Endothelial cell of umbilical vein (primary cell): ENCODE measurements around the gene GRM7. TPM values are rescaled to one million over a fixed set of nuclear protein-coding genes. Genes with fewer than 3 reads are reported as not detected.

Source experiments
- BruUV-seq: library from RNA; stranded (reverse); fragments of 400-500 nt; replicated peaks from 2 replicates; lab custom pipeline; 2021; lab: Mats Ljungman, UMichigan
- CTCF ChIA-PET: fragments of 300-600, 350-600 bp; sonication (Branson Sonifier 250); formaldehyde crosslinking; loops from one replicate; lab custom pipeline; 2021; ENCODE audit warnings: antibody characterized with exemption, inconsistent platforms; lab: Charles Lee
- POLR2A ChIA-PET: fragments of 300-600, 350-600 bp; sonication (Branson Sonifier 250); formaldehyde crosslinking; loops from one replicate; lab custom pipeline; 2021; ENCODE audit warnings: antibody characterized with exemption, inconsistent platforms; lab: Charles Lee
- DNase-seq: peaks from one replicate; pipeline ENCODE4 v3.0.0-alpha.2; 2011; ENCODE audit warnings: low read depth, low spot score
- FAIRE-seq: peaks from 2 replicates; lab custom pipeline; 2011; peaks lifted over from hg19 to GRCh38; lab: Jason Lieb, UNC
- H2AFZ ChIP-seq: 2 replicates; pipeline ENCODE4 v1.6.0; 2012; ENCODE audit warnings: low read depth, low read length, control low read depth, inconsistent platforms
- H3K27ac ChIP-seq: 2 replicates; pipeline ENCODE4 v1.5.1; 2011; ENCODE audit warnings: low read depth, mild to moderate bottlenecking, control low read depth, low read length, moderate library complexity; ENCODE audit not compliant: insufficient read depth
- H3K27me3 ChIP-seq, 2 experiments: 2 replicates each; pipeline versions ENCODE4 v1.6.0 to v1.6.1; 2011; ENCODE audit warnings: low read length in 2 of 2, mixed read lengths in 1 of 2; ENCODE audit not compliant: control insufficient read depth in 2 of 2, insufficient read depth in 2 of 2
- H3K36me3 ChIP-seq, 2 experiments: 2 replicates in 1 of 2; 3 replicates in 1 of 2; pipeline ENCODE4 v1.5.1; 2011; ENCODE audit warnings: low read length in 2 of 2, mild to moderate bottlenecking in 1 of 2, moderate library complexity in 1 of 2; ENCODE audit not compliant: control insufficient read depth in 2 of 2, insufficient read depth in 2 of 2; ENCODE audit errors: extremely low read depth in 1 of 2
- H3K4me1 ChIP-seq: 3 replicates; pipeline ENCODE4 v1.5.1; 2011; ENCODE audit warnings: mild to moderate bottlenecking, low read length; ENCODE audit not compliant: control insufficient read depth, insufficient read depth; ENCODE audit errors: extremely low read depth
- H3K4me2 ChIP-seq: 2 replicates; pipeline ENCODE4 v1.6.1; 2011; ENCODE audit warnings: low read length, control low read depth, mixed read lengths; ENCODE audit not compliant: insufficient read depth
- H3K4me3 ChIP-seq, 3 experiments: fragments of 200-600 bp in 1 of 3; sonication (generic), shearing (Covaris generic) in 1 of 3; replicated peaks in 1 of 3; 2 replicates each; pipeline ENCODE4 v1.5.1; 2011 to 2016; ENCODE audit warnings: control low read depth in 3 of 3, low read length in 3 of 3, mild to moderate bottlenecking in 2 of 3, inconsistent platforms in 1 of 3, low read depth in 1 of 3, moderate library complexity in 1 of 3; ENCODE audit not compliant: insufficient read depth in 1 of 3
- H3K79me2 ChIP-seq: 2 replicates; pipeline ENCODE4 v1.6.0; 2012; ENCODE audit warnings: low read length, inconsistent platforms; ENCODE audit not compliant: control insufficient read depth, insufficient read depth
- H3K9ac ChIP-seq: replicated peaks from 2 replicates; pipeline ENCODE3; 2011; ENCODE audit warnings: low read length, control low read depth; ENCODE audit not compliant: insufficient read depth; ENCODE audit errors: extremely low read depth
- H3K9me1 ChIP-seq: replicated peaks from 3 replicates; pipeline ENCODE4 v1.6.0; 2011; ENCODE audit warnings: mild to moderate bottlenecking, low read length; ENCODE audit not compliant: control insufficient read depth, insufficient read depth; ENCODE audit errors: extremely low read depth
- H3K9me3 ChIP-seq: replicated peaks from 2 replicates; pipeline ENCODE4 v1.5.1; 2012; ENCODE audit warnings: low read length, inconsistent platforms; ENCODE audit not compliant: control insufficient read depth, insufficient read depth
- H4K20me1 ChIP-seq: replicated peaks from 2 replicates; pipeline ENCODE3; 2011; ENCODE audit warnings: mild to moderate bottlenecking, low read length; ENCODE audit not compliant: control insufficient read depth, insufficient read depth; ENCODE audit errors: extremely low read depth
- EZH2 ChIP-seq: IDR thresholded peaks from 2 replicates; pipeline ENCODE4 v1.6.1; 2012; ENCODE audit warnings: borderline replicate concordance, low read depth, mild to moderate bottlenecking, moderate library complexity, low read length, inconsistent platforms; ENCODE audit not compliant: severe bottlenecking
- FOS ChIP-seq: IDR thresholded peaks from 2 replicates; pipeline ENCODE4 v1.6.1; 2011; ENCODE audit warnings: mild to moderate bottlenecking, low read length, moderate library complexity, borderline replicate concordance; ENCODE audit not compliant: insufficient read depth
- GATA2 ChIP-seq: IDR thresholded peaks from 2 replicates; pipeline ENCODE4 v1.7.0; 2011; ENCODE audit warnings: low read depth, mild to moderate bottlenecking, moderate library complexity, mixed read lengths, low read length; ENCODE audit not compliant: insufficient read length, insufficient read depth
- JUN ChIP-seq: IDR thresholded peaks from 2 replicates; pipeline ENCODE4 v1.6.1; 2011; ENCODE audit warnings: borderline replicate concordance, low read depth; ENCODE audit not compliant: insufficient read length, insufficient read depth
- MYC ChIP-seq: IDR thresholded peaks from one replicate; pipeline ENCODE4 v1.6.1; 2011; ENCODE audit warnings: mild to moderate bottlenecking, low read depth, low read length
- POLR2A ChIP-seq: IDR thresholded peaks from 2 replicates; pipeline ENCODE4 v1.6.1; 2012; ENCODE audit warnings: low read depth, mild to moderate bottlenecking, control low read depth, low read length
- POLR2AphosphoS5 ChIP-seq: IDR thresholded peaks from 2 replicates; pipeline ENCODE4 v1.6.1; 2012; ENCODE audit warnings: low read depth, mild to moderate bottlenecking, control low read depth, low read length, moderate library complexity; ENCODE audit not compliant: insufficient read depth
- dilution Hi-C: fragments of 300-500 bp; cut with MboI; formaldehyde crosslinking; loops from one replicate; pipeline ENCODE4 v1.15.0; 2019; ENCODE audit warnings: low sequenced_read_pairs; ENCODE audit not compliant: extremely low pct_ligation_motif_present
- intact Hi-C: fragments of 100-400 bp; cut with micrococcal nuclease; formaldehyde crosslinking; loops from one replicate; pipeline ENCODE4 v1.10.0; 2022
- polyA plus RNA-seq, 4 experiments: library from polyadenylated mRNA; depleted of rRNA in 3 of 4; stranded (reverse) in 3 of 4; unstranded in 1 of 4; fragments of >200 nt; gene quantifications; 2 replicates each; pipeline versions ENCODE4 v1.2.1 to v1.2.3, GENCODE V29; 2011 to 2012; ENCODE audit warnings: missing spikeins in 1 of 4
- total RNA-seq: library from RNA; stranded (reverse); gene quantifications from 2 replicates; pipeline ENCODE4 v1.2.3, GENCODE V29; 2021
- TF ChIP-seq, protein P1 (sequence below): IDR thresholded peaks from 2 replicates; pipeline ENCODE4 v1.6.1; 2011; ENCODE audit not compliant: insufficient read depth, insufficient read length
- TF ChIP-seq, protein P2 (sequence below), 2 donors: IDR thresholded peaks; 1 replicate in 1 of 2; 2 replicates in 1 of 2; pipeline ENCODE4 v1.5.1; 2011; ENCODE audit warnings: low read length in 2 of 2, mild to moderate bottlenecking in 2 of 2, moderate library complexity in 2 of 2, control low read depth in 1 of 2, inconsistent platforms in 1 of 2, low read depth in 1 of 2; ENCODE audit not compliant: insufficient read depth in 1 of 2; ENCODE audit errors: extremely low read depth in 1 of 2

The GRM7 gene
- total and polyA plus RNA-seq, 2 donors (not counting 3 experiments of a cell fraction or from before 2014, with no cell fraction given) = 0.12 TPM; not detected in 1

- DNase-seq = peak; percentile 78
- H2AFZ ChIP-seq = no peak overlapping the region
- BruUV-seq = no TSS peak
- H3K9ac ChIP-seq = peak overlapping the region; percentile 28
- peaks cover 33% of the 10 kb centered on the region for H3K4me1 ChIP-seq
- dilution Hi-C loops (no loop called here), intact Hi-C loops (loop anchor here (1.0 to 2.0 kb wide), 7 partner anchors 25 to 445 kb away; no protein-coding TSS in a partner anchor)
- no peak overlapping the region for H3K4me3 ChIP-seq
- H4K20me1 ChIP-seq = no peaks in the 10 kb centered on the region
- TF ChIP-seq POLR2AphosphoS5 (peak; percentile 31), FOS (peak; percentile 74), POLR2A (no peak), EZH2 (no peak), GATA2 (peak; percentile 89), JUN (peak; percentile 38), MYC (no peak)
- TF ChIP-seq, protein P1, sequence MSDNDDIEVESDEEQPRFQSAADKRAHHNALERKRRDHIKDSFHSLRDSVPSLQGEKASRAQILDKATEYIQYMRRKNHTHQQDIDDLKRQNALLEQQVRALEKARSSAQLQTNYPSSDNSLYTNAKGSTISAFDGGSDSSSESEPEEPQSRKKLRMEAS = no peak
- TF ChIP-seq, protein P2, sequence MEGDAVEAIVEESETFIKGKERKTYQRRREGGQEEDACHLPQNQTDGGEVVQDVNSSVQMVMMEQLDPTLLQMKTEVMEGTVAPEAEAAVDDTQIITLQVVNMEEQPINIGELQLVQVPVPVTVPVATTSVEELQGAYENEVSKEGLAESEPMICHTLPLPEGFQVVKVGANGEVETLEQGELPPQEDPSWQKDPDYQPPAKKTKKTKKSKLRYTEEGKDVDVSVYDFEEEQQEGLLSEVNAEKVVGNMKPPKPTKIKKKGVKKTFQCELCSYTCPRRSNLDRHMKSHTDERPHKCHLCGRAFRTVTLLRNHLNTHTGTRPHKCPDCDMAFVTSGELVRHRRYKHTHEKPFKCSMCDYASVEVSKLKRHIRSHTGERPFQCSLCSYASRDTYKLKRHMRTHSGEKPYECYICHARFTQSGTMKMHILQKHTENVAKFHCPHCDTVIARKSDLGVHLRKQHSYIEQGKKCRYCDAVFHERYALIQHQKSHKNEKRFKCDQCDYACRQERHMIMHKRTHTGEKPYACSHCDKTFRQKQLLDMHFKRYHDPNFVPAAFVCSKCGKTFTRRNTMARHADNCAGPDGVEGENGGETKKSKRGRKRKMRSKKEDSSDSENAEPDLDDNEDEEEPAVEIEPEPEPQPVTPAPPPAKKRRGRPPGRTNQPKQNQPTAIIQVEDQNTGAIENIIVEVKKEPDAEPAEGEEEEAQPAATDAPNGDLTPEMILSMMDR (IDR thresholded peaks at IDR 0.05; ENCODE audit: extremely low read depth in 1 of 2, insufficient read depth in 1 of 2, low read depth in 1 of 2, low read length in 2 of 2) = no peak
- FAIRE-seq = peak; percentile 74
- no peaks in the 10 kb centered on the region for H3K9me1 ChIP-seq
- POLR2A ChIA-PET = interaction anchor here (0.8 to 0.9 kb wide), 2 partner anchors 51 to 424 kb away, joined by 3 read pairs; no protein-coding TSS in a partner anchor
- H3K27ac ChIP-seq = peak overlapping the region; percentile 85
- H3K4me2 ChIP-seq = peak overlapping the region; percentile 38
- H3K9me3 ChIP-seq = no peaks in the 10 kb centered on the region
- H3K36me3 ChIP-seq = no peaks in the 10 kb centered on the region
- CTCF ChIA-PET = no interaction called here
- no peaks in the 10 kb centered on the region for H3K79me2 ChIP-seq
- no peaks in the 10 kb centered on the region for H3K27me3 ChIP-seq
Observed at GRCh38 chr3:7733933-7734332, 873.0 kb downstream of the GRM7 start.
